GM12878 (cell line): ENCODE results near the gene RNF223. TPM values are rescaled to one million over a fixed set of nuclear protein-coding genes. Genes with fewer than 3 reads are reported as not detected.

Experiments used
- ATAC-seq: fragments of 200-7000 bp; cut with Tn5 transposase; 3 replicates; pipeline ENCODE4 v1.9.1; 2020; ENCODE audit warnings: mild to moderate bottlenecking, moderate library complexity
- BruUV-seq: library from RNA; stranded (reverse); fragments of 400-500 nt; replicated peaks from 2 replicates; lab custom pipeline; 2021; lab: Mats Ljungman, UMichigan
- CTCF ChIA-PET: fragments of 300-600 bp; sonication (Branson Sonifier 250); formaldehyde crosslinking; extraction: SDS; loops from one replicate; lab custom pipeline; 2021; ENCODE audit warnings: inconsistent platforms; lab: Yijun Ruan, JAX
- POLR2A ChIA-PET: fragments of 350-600 bp; formaldehyde crosslinking; extraction: SDS; loops from one replicate; lab custom pipeline; 2021; ENCODE audit warnings: inconsistent platforms; lab: Charles Lee
- RAD21 ChIA-PET: fragments of 300-600 bp; sonication (Branson Sonifier 250); formaldehyde crosslinking; loops from one replicate; lab custom pipeline; 2023; ENCODE audit warnings: antibody characterized with exemption; ENCODE audit not compliant: unreplicated experiment; lab: Charles Lee
- SMC1A ChIA-PET: fragments of 300-600 bp; sonication (Branson Sonifier 250); formaldehyde crosslinking; loops from one replicate; lab custom pipeline; 2023; ENCODE audit not compliant: unreplicated experiment, uncharacterized antibody; lab: Charles Lee
- DNase-seq: peaks from one replicate; pipeline ENCODE4 v3.0.0-alpha.2; 2011; ENCODE audit warnings: low read depth, low spot score
- FAIRE-seq: peaks from 3 replicates; lab custom pipeline; 2011; peaks lifted over from hg19 to GRCh38; lab: Jason Lieb, UNC
- H2AFZ ChIP-seq: 2 replicates; pipeline ENCODE4 v1.6.0; 2011; ENCODE audit warnings: low read depth, low read length, control low read depth; ENCODE audit not compliant: control insufficient read depth
- H3K27ac ChIP-seq: 2 replicates; pipeline ENCODE4 v1.5.1; 2011; ENCODE audit warnings: control low read depth; ENCODE audit not compliant: control insufficient read depth, insufficient read depth
- H3K27me3 ChIP-seq, 2 experiments: replicated peaks in 1 of 2; 2 replicates each; pipeline versions ENCODE4 v1.6.0 to v1.6.1; 2011; ENCODE audit warnings: low read length in 1 of 2; ENCODE audit not compliant: control insufficient read depth in 2 of 2, insufficient read depth in 2 of 2
- H3K36me3 ChIP-seq, 2 experiments: 2 replicates each; pipeline ENCODE4 v1.5.1; 2011; ENCODE audit warnings: low read length in 1 of 2; ENCODE audit not compliant: control insufficient read depth in 2 of 2, insufficient read depth in 2 of 2
- H3K4me1 ChIP-seq: 2 replicates; pipeline ENCODE4 v1.6.1; 2011; ENCODE audit warnings: mild to moderate bottlenecking, low read length, moderate library complexity, mixed read lengths; ENCODE audit not compliant: control insufficient read depth, insufficient read depth
- H3K4me2 ChIP-seq: 2 replicates; pipeline ENCODE4 v1.6.0; 2011; ENCODE audit warnings: control low read depth; ENCODE audit not compliant: control insufficient read depth, insufficient read depth
- H3K4me3 ChIP-seq: fragments of 200-600 bp; sonication (generic); 2 replicates; pipeline ENCODE4 v1.5.1; 2016
- H3K79me2 ChIP-seq: 2 replicates; pipeline ENCODE4 v1.6.0; 2011; ENCODE audit warnings: low read length; ENCODE audit not compliant: control insufficient read depth, insufficient read depth
- H3K9ac ChIP-seq: 2 replicates; pipeline ENCODE4 v1.8.0; 2011; ENCODE audit warnings: low read length, control low read depth, mixed read lengths; ENCODE audit not compliant: control insufficient read depth, insufficient read depth
- H3K9me3 ChIP-seq: replicated peaks from 3 replicates; pipeline ENCODE4 v1.5.1; 2011; ENCODE audit warnings: mild to moderate bottlenecking, low read length; ENCODE audit not compliant: control insufficient read depth, insufficient read depth
- H4K20me1 ChIP-seq: 2 replicates; pipeline ENCODE4 v1.6.0; 2011; ENCODE audit not compliant: control insufficient read depth, insufficient read depth
- CHD4 ChIP-seq: fragments of 200-600 bp; sonication (generic); IDR thresholded peaks from 2 replicates; pipeline ENCODE4 v1.6.1; 2016; ENCODE audit warnings: mild to moderate bottlenecking
- E2F8 ChIP-seq: fragments of 450-650 bp; IDR thresholded peaks from 2 replicates; pipeline ENCODE4 v1.6.1; 2018; ENCODE audit warnings: mild to moderate bottlenecking, low read depth, moderate library complexity; ENCODE audit not compliant: partially characterized antibody
- EGR1 ChIP-seq, 2 experiments: IDR thresholded peaks; 1 replicate in 1 of 2; 2 replicates in 1 of 2; pipeline ENCODE4 v1.6.1; 2011 to 2012; ENCODE audit warnings: low read depth in 2 of 2, low read length in 2 of 2, borderline replicate concordance in 1 of 2, mild to moderate bottlenecking in 1 of 2, moderate library complexity in 1 of 2
- EP300 ChIP-seq, 2 experiments: fragments of 150-350 bp in 1 of 2; IDR thresholded peaks; 2 replicates each; pipeline ENCODE4 v1.6.1; 2011 to 2012; ENCODE audit warnings: low read depth in 2 of 2, low read length in 2 of 2, borderline replicate concordance in 1 of 2, improper control_type of control experiment in 1 of 2, inconsistent platforms in 1 of 2; ENCODE audit not compliant: control insufficient read depth in 1 of 2
- MEF2B ChIP-seq: fragments of 450-650 bp; IDR thresholded peaks from 2 replicates; pipeline ENCODE4 v1.6.1; 2018; ENCODE audit warnings: mild to moderate bottlenecking, moderate library complexity; ENCODE audit not compliant: partially characterized antibody, poor library complexity, severe bottlenecking
- NKRF ChIP-seq: fragments of 450-650 bp; conservative IDR thresholded peaks from 2 replicates; pipeline ENCODE4 v1.6.1; 2017; ENCODE audit warnings: mild to moderate bottlenecking, moderate library complexity
- RB1 ChIP-seq: fragments of 450-650 bp; formaldehyde crosslinking; IDR thresholded peaks from 2 replicates; pipeline ENCODE4 v1.6.1; 2017; ENCODE audit warnings: mild to moderate bottlenecking, borderline replicate concordance
- RUNX3 ChIP-seq: IDR thresholded peaks from 2 replicates; pipeline ENCODE4 v1.6.1; 2012; ENCODE audit warnings: low read length, inconsistent platforms
- SREBF2 ChIP-seq: IDR thresholded peaks from 2 replicates; pipeline ENCODE4 v1.6.1; 2012; ENCODE audit warnings: mild to moderate bottlenecking, low read length
- TAF1 ChIP-seq: IDR thresholded peaks from 2 replicates; pipeline ENCODE4 v1.6.1; 2011; ENCODE audit warnings: mild to moderate bottlenecking, low read depth, low read length, borderline replicate concordance
- TCF3 ChIP-seq: IDR thresholded peaks from 2 replicates; pipeline ENCODE4 v1.6.1; 2012; ENCODE audit warnings: low read depth, mild to moderate bottlenecking, low read length, borderline replicate concordance; ENCODE audit not compliant: insufficient read depth
- ZBTB40 ChIP-seq: fragments of 450-650 bp; IDR thresholded peaks from 2 replicates; pipeline ENCODE4 v1.6.1; 2016; ENCODE audit warnings: mild to moderate bottlenecking, moderate library complexity, borderline replicate concordance
- WGBS: methylation state at CpG from one replicate; pipeline ENCODE4 v1.1.6; 2016; ENCODE audit warnings: low lambda C conversion rate; ENCODE audit not compliant: insufficient replicate concordance, insufficient coverage; ENCODE audit errors: missing lambda C conversion rate; 5-methylcytosine and 5-hydroxymethylcytosine counted together
- in situ Hi-C: fragments of 300-500 bp; cut with MboI; formaldehyde crosslinking; loops from 9 replicates; pipeline ENCODE4 v1.14.3; 2018; ENCODE audit warnings: mixed read lengths
- intact Hi-C: fragments of 100-400 bp; cut with micrococcal nuclease; formaldehyde crosslinking; loops from one replicate; pipeline ENCODE4 v1.14.2; 2022; ENCODE audit not compliant: unreplicated experiment
- polyA plus RNA-seq, 11 experiments: library from polyadenylated mRNA; depleted of rRNA in 4 of 11; unstranded in 6 of 11; stranded (reverse) in 5 of 11; fragments of >200 nt; fragmentation: Nextera tagmentation in 4 of 11; fragmentation: Illumina TruSeq in 1 of 11; extraction: Ambion mirVana in 4 of 11; extraction: Trizol in 1 of 11; gene quantifications; 1 replicate in 1 of 11; 2 replicates in 10 of 11; pipeline versions ENCODE4 v1.2.1 to v1.2.3, GENCODE V29; 2011 to 2016; ENCODE audit warnings: inconsistent platforms in 2 of 11, missing spikeins in 2 of 11, low read depth in 1 of 11
- total RNA-seq, 4 experiments: library from RNA; depleted of rRNA in 3 of 4; stranded (reverse); fragments of >200 nt in 3 of 4; fragmentation: Illumina TruSeq in 1 of 4; extraction: Trizol in 1 of 4; gene quantifications; 2 replicates each; pipeline versions ENCODE4 v1.2.1 to v1.2.3, GENCODE V29; 2013 to 2021

RNF223 gene
- total and polyA plus RNA-seq, 10 of the 15 experiments (the other 5 are each of a cell fraction or from before 2014, with no cell fraction given) = 0.06 TPM; not detected in 9

GRCh38 chr1:1119272-1119890 is 45.3 kb upstream of the RNF223 start:
- no peak for ATAC-seq
- DNase-seq = no peak
- Histone ChIP-seq H3K36me3 (no peaks in the 10 kb centered on the region), H3K4me2 (no peak overlapping the region), H3K9me3 (no peaks in the 10 kb centered on the region; the same call in 2 of the 3 replicates), H4K20me1 (no peaks in the 10 kb centered on the region), H3K79me2 (peaks cover 7% of the 10 kb centered on the region), H2AFZ (no peak overlapping the region), H3K9ac (no peak overlapping the region), H3K4me3 (no peak overlapping the region), H3K4me1 (peaks cover 4% of the 10 kb centered on the region; the same call in 1 of the 2 replicates), H3K27ac (no peak overlapping the region), H3K27me3 (peaks cover 2 to 6% of the 10 kb centered on the region in 2 experiments; a peak in 3 of 4 replicates)
- ChIA-PET RAD21 (interaction anchor here (0.6 to 5.6 kb wide), 4 partner anchors 17 to 386 kb away, joined by 3 to 92 read pairs (median 5); no protein-coding TSS in a partner anchor), POLR2A (interaction anchor here (0.7 to 1.7 kb wide), 2 partner anchors 84 to 131 kb away, joined by 5 to 6 read pairs; no protein-coding TSS in a partner anchor), CTCF (interaction anchor here (1.0 to 6.3 kb wide), 6 partner anchors 81 to 186 kb away, joined by 3 to 100 read pairs (median 14); no protein-coding TSS in a partner anchor), SMC1A (interaction anchor here (1.0 kb wide), 1 partner anchor 131 kb away, joined by 4 read pairs; no protein-coding TSS in a partner anchor)
- no TSS peak for BruUV-seq
- WGBS = 43% methylated on average over 20 of the region's 20 CpGs
- intact Hi-C loops (loop anchor here (5.0 kb wide), 1 partner anchor 188 kb away; the partner anchor contains the start of genes ACAP3 and PUSL1), in situ Hi-C loops (loop anchor here (5.0 kb wide), 1 partner anchor 133 kb away; no protein-coding TSS in a partner anchor)
- no peak for FAIRE-seq
- TF ChIP-seq SREBF2 = no peak
- TF ChIP-seq TCF3 = no peak
- no peak for TF ChIP-seq MEF2B
- no peak for TF ChIP-seq RB1
- no peak for TF ChIP-seq E2F8
- no peak for TF ChIP-seq ZBTB40
- TF ChIP-seq TAF1 = no peak
- no peak for TF ChIP-seq EGR1 (IDR thresholded peaks at IDR 0.05; ENCODE audit: borderline replicate concordance in 1 of 2, low read depth in 2 of 2, low read length in 2 of 2)
- TF ChIP-seq CHD4 = no peak
- TF ChIP-seq EP300 (IDR thresholded peaks at IDR 0.05; ENCODE audit: borderline replicate concordance in 1 of 2, control insufficient read depth in 1 of 2, low read depth in 2 of 2, low read length in 2 of 2) = no peak
- TF ChIP-seq RUNX3 = no peak
- TF ChIP-seq NKRF = no peak
